Measurements from ENCODE around the gene PRXL2B.

The PRXL2B gene

DNA sequence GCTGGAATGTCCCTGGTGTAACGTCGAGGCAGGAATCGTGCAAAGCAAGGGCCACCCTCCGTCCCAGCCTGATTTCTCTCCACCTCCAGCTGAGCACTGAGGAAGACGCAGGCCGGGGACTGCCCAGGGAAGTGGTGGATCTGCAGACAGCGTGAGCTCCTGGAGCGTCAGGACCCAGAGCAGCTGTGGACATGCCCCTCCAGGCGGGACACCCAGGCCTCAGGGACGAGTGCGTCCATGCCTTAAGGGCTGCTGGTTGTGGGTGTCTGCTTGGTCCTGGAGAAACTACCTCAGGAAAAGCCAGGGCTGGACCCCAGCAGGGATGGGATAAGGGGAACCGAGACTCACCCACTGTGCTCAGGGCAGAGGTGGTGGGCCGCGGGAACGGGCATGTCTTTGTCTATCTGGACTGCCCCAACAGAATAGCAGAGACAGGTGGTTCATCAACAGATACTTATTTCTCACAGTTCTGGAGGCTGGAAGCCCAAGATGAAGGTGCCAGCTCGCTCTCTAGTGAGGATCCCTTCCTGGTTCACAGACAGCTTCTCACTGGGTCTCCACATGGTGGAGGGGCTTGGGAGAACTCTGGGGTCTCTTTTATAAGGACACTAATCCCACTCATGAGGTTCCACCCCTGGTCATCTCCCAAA lies 52.0 kb downstream of the PRXL2B start:
- DNase-seq (ENCODE audit: low spot score) = no peak

DNA sequence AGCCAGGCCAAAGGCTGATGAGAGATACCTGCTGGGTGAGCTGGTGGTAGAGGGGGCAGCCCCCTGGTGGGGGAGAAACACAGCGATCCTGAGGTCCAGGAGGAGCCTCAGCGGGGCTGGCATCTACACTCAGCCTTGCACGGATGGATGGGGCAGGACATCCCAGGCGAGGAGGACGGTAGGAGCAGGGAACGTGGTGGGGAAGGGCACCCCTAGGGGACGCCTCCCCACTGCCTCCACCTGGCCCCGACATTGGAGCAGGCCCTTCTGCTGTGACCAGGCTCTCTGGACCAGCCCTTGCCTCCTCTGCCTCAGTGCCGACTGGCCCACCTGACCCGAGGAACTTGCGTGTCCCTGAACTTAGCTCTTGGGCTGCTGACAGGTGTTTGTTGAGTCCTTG lies 52.6 kb downstream of the PRXL2B start:
- DNase-seq (ENCODE audit: low spot score) = no peak

DNA sequence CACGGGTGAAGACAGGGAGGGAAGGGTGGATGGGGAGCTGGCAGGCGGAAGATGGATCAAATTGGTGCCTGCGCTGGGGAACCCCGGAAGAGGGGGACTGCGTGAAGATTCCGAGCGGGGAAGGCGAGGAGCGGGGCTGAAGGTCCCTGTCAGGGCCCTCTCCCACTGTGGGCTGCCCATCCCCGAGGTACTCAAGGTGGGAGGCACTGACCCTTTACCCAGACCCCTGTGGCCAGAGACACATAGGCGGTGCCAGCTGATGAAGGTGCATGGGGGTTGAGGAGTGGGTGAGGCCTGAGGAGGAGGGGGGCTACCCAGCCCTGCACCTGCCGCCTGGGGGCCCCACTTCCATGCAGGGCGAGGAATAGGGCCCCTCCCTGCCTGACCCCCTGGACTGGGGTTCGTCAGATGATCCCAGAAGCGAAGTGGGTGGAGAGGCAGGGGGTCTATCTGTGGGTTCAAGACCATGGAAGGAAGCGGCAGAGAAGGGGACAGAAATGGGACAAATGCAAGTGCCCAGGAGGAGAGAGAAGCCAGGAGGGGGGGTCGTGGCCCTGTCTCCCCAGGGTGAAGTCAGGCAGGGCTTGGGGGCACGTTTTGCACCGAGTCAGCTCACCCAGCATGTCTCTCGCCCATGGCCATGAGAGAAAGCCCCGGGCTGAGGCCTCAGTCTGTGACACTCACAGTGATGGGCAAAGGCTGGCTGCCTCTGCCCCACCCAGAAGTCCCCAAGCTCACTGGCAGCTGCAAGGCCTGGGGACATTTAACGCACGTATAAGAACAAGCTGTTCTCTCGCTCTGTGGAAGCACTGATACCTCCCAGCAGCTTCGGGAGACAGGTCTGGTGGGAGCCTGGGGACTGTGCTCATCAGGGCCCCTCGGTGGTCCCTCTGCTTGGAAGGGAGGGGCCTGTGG lies 53.3 kb downstream of the PRXL2B start:
- DNase-seq (ENCODE audit: low spot score) = no peak

DNA sequence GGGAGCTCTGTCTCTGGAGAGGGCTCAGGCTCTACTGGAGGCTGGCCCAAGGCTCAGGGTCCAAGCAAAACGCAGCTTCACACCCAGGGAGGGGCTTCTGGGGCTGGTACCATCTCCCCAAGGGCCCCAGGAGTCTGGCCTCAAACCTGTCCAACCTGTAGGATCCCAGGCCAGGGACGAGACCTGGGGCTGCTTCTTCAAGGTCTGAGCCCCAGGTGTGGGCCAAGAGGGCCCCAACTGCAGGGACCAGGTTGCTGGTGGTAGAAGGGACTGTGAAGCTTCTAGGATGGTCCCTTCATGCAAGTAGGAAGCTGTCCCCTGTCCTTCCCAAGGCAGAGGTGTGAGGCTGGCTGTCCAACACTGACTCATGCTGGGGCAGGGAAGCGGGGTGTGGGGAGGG lies 54.0 kb downstream of the PRXL2B start:
- DNase-seq (ENCODE audit: low spot score) = no peak

Data from HuH-7 (cell line).